D721Med (cell line): ENCODE measurements around the gene TSPAN3.

Source experiments
- DNase-seq: peaks from one replicate; pipeline ENCODE4 v3.0.0; 2011; ENCODE audit warnings: low spot score; ENCODE audit not compliant: insufficient read length
- FAIRE-seq: peaks from 2 replicates; lab custom pipeline; 2011; peaks lifted over from hg19 to GRCh38; lab: Jason Lieb, UNC
- TF ChIP-seq, protein P1 (sequence below): IDR thresholded peaks from 2 replicates; pipeline ENCODE4 v1.5.1; 2012; ENCODE audit warnings: mild to moderate bottlenecking, control low read depth; ENCODE audit not compliant: insufficient read depth; ENCODE audit errors: missing control alignments

The TSPAN3 gene

DNA sequence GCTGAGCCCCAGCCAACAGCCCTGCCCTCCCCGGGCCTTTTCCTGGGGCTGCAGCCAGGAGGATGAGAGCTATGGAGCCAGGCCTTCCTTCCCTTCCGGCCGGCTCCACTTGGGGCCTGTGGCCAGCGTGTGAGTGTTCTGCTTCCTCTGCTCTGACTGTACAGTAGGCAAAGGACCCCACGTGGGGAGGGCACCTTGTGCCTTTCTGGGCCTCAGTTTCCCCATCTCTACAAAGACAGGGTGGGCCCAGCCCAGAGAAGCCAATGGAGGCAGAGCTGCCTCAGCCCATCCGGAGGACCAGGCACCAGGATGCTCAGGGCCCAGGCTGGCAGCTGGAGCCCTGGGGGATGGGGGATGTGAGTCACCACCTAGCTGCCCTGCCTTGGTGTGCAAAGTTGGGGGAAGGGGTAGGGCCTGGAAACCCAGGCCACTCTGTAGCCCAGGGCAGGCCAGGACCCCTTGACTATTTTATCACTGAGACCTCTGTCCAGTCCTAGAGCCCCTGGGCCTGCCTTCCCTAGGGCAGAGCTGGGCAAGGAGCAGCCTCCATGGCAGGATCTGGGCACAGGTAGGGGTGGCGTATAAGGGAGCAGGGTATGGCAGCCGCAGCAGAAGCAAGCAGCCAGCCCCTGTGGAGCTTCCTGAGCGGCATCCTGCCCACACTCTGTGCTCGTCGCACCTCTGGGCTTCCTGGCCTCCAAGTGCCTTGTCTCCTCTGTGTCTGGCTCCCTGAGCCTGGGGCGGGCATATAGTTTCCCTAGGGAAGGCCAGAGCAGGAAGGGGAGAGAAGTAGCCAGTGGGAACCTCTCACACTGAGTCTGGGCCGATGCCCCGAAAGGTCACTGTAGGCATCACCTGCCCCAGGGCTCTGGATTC, 74.1 kb downstream of the TSPAN3 start:
- FAIRE-seq = no peak
- no peak for DNase-seq

GRCh38 chr15:76996076-76996525, 74.8 kb downstream of the TSPAN3 start:
- FAIRE-seq (no peak), DNase-seq (no peak)
- TF ChIP-seq, protein P1, sequence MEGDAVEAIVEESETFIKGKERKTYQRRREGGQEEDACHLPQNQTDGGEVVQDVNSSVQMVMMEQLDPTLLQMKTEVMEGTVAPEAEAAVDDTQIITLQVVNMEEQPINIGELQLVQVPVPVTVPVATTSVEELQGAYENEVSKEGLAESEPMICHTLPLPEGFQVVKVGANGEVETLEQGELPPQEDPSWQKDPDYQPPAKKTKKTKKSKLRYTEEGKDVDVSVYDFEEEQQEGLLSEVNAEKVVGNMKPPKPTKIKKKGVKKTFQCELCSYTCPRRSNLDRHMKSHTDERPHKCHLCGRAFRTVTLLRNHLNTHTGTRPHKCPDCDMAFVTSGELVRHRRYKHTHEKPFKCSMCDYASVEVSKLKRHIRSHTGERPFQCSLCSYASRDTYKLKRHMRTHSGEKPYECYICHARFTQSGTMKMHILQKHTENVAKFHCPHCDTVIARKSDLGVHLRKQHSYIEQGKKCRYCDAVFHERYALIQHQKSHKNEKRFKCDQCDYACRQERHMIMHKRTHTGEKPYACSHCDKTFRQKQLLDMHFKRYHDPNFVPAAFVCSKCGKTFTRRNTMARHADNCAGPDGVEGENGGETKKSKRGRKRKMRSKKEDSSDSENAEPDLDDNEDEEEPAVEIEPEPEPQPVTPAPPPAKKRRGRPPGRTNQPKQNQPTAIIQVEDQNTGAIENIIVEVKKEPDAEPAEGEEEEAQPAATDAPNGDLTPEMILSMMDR = no peak

More for the DNA sequence above, 74.1 kb downstream of the TSPAN3 start:
- TF ChIP-seq, protein P1 = no peak

GRCh38 chr15:76994971-76995945, 75.7 kb downstream of the TSPAN3 start, which contains the start of gene PSTPIP1:
Gene PSTPIP1 (plus strand): TSS chr15:76995126. CDS start chr15:76995574, 448 bp downstream.
- DNase-seq = no peak
- no peak for FAIRE-seq
- TF ChIP-seq, protein P1 = no peak

DNA sequence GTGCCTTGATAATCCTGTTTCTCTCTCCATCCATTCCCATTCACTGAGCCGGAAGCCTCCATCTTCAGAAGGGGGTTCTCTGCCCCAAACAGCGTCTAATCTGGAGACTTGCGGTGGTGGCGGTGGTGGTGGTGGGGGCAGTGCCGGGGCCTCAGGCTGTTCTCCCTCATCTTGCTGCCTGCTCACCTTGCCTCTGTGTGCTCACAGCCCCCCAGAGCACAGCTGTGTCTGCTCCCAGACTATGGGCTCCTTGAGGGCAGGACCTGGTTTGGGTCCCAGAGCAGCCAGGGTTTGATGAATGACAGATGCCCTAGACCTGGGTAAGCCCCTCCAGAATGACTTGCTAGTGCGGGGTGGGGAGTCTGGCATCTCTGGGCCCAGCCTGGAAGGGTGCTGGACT, 76.4 kb downstream of the TSPAN3 start:
- no peak for FAIRE-seq
- TF ChIP-seq, protein P1 = no peak
- no peak for DNase-seq

DNA sequence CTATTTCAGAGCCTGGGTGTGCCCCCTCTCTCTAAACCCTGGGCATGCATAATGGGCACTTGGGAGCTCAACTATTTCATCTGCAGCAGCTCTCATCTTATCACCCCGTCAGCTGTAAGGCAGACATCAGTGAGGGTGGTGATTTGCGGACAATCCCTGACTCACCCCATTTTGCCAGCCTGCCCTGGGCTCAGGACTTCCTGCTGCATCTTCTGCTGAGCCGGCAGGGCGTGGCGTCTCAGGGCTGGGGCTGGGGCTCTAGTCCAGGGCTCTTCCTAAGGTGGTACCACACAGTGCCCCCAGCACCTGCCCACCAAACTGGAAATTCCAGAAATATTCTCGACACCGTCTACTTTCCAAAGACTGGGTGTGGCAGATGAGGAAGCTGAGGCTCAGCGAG, 76.9 kb downstream of the TSPAN3 start:
- FAIRE-seq (no peak), DNase-seq (no peak)
- TF ChIP-seq, protein P1 = no peak

DNA sequence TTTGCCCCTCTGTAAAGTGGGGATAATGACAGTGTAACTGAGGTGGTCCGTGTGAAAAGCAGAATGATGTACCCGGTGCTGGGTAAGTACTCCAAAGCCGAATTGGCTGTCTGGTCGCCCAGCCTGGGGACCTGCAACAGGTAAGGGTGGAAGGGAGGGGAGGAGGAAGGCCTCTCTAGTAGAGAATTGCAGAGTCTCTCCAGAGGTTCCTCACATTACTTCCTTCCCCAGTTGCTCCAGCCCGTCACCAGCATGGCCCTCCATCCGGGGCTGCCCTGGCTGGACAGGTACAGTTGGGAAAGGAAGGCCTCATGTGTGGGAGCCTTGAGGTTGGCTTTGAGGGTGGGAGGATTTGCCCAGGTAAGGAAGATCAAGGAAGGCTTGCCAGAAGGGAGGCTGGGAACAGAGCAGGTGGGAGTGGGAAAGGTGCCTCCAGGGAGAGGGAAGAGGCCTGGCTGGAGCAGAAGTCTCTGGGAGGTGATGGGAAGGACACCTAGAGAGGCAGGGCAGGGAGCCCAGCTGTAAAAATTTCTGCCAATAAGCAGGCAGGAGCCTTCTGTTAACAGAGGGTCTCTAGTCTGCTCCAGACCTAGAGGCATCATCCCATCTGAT, 77.7 kb downstream of the TSPAN3 start:
- TF ChIP-seq, protein P1 = no peak
- DNase-seq (no peak), FAIRE-seq (no peak)
